ENCODE measurements around the gene RGMB.

The RGMB gene

DNA sequence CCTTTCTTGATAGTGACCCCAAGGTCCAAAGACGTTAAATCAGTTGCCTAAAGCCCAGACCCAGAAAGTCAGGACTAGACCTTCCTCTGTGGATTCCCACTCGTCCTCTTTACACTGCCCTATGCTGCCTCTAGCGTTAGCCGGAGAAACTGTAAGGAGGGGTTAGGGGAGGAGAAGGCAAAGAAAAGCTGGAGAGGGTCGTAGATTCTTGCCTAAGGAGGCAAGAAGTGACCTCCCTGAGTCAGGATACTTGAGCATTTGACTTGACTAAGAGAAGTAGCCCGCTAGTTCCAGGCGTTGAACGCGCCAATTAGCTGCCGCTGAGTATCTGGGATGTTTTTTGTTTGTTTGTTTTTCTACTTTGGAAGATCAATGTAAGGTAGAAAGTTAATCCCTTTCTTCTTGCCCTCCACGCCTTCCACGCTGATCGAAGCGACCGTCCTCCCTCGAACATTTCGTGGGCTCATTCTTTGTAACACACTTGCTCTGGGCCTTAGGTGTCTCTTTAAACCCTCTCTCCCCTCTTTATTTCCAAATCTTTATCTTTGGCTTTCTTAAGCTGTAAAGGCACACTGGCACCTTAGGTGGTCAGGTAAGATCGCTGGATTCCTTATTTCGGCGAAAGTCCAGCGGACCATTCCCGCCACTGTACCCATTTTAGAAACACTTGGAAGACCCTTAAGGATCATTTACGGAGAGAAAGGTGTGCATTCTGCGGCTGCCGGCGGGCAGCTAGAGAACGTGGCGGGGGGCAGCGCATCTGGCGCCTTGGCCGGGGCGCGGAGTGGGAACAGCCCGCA is 5.1 kb upstream of the RGMB start:
- DNase-seq (ENCODE audit: low spot score), result peak; percentile 59

DNA sequence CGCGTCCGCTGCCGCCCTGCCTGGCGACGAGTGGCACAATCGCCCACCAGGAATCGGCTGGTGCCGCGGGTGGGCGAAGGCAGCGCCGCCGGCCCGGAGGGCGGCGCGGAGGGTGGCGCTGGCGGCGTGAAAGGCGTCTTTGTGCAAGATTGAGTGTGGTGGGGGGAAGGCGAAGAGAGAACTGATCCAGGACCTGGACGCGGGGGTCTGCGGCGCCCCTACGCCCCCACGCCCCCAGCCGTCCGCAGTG is 4.6 kb upstream of the RGMB start:
- no peak for DNase-seq (ENCODE audit: low spot score)

DNA sequence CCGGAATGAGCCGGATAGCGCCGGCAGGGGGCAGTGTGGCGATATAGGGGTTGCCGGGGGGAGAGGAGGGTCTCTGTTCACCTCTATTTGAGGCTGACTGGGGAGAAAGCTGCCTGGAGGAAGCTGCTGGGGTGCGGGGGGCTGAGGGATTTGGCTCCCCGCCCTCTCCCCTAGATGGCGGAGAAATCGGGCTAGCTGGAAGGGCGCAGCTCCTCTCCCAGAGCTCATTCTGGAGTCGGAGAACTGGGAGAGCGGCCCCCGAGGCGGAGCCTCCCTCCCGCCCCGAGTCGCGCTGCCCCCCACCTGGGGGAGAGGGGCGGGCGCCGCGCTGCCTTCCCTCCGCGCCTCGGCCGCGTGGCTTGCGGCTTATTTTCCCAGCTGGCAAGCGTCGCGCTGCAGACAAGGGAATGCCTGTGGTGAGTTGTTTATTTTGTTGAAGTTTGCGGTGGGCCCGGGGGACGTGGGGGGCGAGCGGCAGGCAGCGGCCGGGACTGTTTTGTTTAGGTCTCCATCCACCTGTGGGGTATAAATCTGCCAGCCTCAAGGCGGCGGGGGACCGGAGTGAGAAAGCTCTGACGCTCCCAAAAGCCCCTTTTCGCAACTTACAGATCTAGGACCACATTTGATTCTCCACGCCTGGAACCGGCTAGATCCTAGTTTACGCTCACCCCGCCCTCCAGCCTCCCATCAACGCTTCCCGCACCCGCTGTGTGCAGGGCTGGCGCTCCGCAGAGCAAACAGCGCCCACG is 4.1 kb upstream of the RGMB start:
- no peak for DNase-seq (ENCODE audit: low spot score)

DNA sequence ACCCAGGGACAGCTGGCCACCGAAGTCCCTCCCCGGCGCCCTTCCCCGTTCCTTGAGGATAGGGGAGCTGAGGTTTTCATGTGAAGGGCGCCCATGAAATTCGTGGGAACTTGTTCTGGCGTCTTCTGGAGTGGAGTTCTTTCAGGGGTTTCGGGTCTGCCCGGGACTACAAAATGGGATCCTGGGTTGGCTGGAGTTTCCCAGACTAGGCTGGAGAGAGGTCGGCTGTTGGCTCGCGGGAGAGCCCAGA is 3.6 kb upstream of the RGMB start:
- no peak for DNase-seq (ENCODE audit: low spot score)

DNA sequence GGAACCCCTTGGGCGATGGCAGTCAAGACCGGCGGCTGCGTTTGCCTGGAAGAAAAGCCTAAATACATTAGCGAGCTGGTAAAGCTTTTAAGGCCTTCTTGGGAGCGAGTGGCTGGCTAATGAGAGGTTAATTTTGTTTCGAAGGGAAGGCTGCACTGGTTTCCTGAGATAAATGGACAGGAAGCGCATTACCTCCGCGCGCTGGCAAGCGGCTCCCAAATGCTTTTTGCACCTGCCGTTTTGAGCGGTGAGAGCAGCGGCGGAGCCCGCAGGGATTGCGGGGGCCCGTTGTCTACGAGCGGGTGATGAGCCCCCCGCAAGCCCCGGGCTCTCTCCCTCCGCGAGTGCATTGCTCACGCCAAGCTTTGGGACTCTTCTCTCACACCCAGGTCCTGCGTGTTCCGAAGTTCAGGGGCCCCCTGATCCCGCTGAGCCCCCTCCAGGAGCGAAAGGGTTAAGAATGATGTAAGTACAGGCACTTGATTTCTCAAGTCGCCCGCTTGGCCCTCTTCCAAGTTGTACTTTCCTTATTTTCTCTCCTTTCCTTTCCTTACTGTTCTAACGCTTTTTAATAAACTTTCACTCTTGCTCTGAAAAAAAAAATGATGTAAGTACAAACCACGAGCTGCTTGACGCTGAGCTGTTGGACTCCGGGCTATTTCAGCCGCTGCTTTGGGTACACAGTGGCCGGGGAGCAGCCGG is 3.1 kb upstream of the RGMB start:
- DNase-seq (ENCODE audit: low spot score), result peak; percentile 36

DNA sequence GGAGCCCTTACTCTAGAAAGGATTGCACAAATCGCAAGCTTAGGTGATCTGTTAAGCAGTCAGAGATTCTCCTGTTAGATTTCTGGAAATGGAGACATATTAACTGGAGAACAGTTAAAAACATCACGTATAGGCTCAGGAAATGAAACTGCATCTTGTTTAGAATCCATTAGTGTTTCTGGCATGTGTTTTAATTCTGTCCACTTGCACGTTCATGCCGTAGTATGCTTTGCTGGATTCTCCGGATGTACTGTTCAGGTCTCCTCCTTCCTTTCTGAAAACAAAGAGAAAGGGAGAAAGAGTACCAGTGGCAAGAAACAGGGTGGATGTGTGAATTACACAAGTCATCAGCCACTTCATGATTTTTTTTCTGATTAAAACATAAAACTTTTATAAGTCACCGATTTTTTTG is 2.5 kb upstream of the RGMB start:
- DNase-seq (ENCODE audit: low spot score), result no peak

DNA sequence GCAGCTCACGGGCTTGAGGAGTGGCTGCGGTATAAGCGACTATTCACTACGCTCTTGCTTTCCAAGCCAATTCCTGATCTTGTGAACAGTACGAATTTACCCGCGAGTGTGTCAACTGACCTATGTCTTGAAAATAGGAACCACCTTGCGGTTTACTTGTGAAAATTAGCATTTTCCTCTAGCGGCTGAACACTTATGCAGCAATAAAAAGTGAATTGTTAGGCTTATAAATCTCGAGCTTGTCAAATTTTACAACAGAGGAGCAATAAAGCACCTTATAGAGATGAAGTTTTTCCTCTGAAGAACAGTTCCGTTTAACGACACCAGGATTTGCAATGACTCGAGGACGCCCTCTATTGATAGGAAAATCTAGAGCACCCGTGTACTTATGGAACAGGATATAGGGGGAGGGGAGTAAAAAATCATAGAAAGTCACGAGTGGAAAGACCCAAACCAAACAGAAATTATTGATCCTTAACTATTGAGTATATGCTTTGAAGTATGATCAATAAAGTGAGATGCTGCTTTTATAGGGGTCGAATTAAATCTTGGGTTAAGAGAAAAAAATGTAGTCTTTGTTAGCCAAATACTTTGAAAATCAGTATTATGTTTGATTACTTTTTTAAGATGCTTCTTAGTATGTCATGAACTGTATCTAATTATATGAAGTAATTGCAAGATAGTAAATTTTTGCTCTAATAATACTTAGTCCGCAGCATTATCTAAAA is 1.9 kb upstream of the RGMB start:
- peak; percentile 89 for DNase-seq (ENCODE audit: low spot score)

DNA sequence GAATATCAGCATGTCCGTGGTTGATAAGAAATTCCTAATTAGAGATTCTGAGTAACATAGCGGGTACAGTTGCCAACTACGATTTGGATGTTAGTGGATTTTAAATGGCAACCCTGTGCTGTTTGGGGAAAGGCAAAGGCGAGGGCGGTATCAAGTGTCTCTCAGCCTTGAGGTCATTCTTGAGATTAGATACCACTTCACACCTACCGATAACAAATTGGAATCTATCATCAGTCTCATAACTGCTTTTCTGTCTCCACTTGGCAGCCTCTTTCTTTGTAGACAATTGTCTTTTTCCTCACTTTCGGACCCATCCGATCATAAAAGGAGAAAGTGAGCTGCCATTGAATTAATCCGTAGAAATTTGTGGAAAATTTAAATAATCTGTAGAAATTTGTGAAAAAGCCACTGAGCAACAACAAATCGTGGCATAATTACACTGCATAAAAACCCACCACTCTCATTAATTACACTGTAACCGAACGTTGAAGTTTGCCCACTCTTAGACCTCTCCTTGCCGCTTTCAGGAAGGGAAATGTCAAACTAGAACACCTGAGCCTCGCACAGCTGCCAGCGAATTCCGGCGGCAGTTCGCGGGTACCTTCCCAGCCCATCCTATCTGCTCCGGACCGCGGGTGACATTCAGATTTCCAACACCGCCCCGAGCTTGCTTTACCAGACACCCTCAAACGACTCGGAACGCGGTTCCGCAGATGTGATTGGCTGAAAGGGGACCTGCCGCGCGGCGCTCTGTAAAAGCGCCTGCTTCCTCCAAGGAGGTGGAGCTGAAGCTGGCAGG is 849 bp upstream of the RGMB start:
- no peak for DNase-seq (ENCODE audit: low spot score)

DNA sequence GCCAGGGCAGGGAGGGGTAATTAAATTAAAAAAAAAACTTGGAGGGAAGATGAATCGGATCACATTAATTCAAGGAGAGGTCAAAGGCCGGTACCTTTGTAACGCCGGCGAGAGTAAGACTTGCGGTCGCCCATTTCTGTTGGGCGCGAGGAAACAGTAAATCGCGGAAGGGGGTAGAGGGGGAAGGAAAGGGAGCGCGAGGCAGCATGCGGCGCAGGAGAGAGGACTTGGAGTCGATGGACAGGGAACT is 324 bp upstream of the RGMB start:
- DNase-seq (ENCODE audit: low spot score), result no peak

DNA sequence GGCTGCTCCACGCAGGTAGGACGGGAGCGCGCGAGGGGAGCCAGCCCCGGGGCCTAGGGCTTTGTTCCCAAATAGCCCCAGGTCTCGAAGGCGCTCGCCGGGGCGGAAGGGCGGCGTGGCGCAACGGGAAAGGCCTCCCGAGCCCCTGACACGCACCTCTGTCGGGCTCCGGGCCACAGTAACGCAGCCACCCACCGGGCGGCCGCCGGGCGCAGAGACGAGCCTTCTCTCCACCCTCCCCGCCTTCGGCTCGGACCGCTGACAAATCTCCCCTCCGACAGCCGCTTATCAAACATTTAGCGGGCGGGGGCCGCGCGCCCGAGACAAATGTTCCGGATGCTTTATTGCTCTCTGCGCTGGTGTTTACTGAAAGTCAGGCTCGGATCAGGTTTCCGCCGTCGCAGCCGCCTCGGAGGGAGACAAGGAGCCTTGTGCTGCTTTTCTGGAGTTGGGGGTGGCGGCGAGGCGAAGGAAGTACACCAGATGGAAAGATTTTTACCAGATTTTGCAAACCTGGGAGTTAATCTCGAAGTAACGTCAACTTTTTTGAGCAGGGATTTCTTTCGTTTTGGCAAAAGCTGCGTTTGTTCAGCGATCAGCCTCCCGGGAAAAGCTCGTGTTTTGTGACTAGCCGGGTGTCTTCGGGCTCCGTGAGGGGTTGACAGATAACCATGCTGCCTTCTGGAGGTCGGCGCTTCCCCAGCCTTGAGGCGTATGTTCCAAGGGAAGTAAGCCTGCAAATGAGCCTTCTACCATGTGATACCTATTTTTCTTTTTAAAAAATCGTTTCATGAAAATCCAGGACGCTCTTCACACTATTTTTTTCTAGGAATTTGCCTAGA is 950 bp downstream of the RGMB start:
- peak; percentile 54 for DNase-seq (ENCODE audit: low spot score)

DNA sequence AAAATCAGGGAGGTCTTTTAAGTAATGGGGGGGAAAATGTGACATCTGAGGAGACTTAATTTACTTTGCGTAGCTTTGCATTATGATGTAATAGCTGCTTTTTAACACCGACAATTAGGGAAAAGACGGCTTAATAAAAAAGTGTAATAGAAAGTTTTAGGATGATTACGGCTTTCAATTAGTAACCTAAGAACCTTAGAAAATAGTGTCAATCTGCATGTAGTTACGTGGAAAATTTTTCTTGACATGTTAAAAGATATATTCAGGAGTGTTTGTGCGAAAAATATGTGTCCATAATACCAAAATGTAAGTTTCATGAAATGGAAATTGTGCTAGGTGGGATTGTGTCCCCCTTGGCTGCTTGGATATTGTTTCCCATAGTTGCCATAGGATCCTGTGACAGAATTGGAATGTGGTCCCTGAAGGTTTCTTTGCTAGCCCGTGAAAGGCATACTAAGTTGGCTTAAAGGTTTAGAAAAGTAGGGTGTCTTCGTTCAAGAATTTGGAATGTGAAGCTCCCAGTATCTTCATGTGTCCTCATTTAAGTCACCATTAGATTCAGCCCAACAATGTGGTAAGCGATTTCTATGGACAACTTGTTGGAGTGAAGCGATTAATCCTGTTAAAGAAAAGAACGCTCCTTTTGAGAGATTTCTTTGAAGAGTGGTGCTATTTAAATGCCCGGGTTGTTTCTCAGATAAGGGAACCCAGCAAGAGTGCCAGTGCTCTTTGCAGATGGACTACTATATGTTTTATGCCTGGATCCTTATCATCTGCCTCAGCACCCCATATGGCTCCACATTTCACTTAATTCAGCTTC is 2.0 kb downstream of the RGMB start:
- DNase-seq (ENCODE audit: low spot score), result no peak

DNA sequence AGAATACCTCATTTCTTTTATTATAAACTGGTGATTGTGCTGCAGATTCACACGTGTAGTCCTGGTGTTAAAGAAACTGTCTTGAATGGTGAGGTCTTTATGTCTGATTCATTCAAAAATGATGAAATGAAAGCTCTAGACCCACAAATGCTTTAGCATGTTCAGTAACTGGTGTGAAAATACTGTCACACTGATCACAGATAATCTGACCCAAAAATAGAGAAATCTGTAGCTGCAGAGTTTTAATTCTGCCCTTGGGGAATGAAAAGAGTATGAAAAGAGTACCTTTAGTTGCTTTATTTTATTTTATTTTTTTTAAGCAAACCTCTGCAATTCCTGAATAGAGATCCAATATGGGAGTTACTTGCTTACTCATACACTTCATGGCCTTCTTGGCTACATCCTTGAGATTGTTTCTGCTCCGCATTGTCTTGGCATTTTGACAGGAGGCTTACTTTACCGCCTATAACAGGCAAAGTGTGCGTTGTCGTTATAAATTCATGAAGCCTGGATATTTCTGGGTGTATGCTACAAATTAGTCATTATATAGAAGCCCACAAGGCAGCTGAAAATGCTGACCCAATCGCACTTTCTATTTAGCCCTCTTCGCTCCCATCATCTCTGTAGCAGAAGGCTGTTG is 2.7 kb downstream of the RGMB start:
- no peak for DNase-seq (ENCODE audit: low spot score)

DNA sequence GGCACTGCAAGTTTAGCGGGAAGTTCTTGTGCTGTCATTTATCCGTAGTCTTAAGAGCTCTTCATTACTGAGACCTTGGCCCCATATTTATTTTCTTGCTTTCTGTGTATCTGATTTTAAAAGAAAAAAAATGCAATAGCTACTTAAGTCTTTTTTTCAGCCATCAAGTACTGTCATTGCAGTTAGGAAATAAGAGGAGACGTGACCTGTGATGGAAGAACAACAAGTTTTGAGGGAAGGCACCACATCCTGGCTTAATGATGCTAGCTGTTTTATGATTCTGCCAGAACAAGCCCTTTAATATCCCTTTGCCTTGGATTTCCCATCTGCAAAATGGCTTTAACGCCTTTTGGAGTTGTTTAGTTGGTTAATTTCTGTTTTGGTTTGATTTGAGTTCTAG is 3.8 kb downstream of the RGMB start:
- no peak for DNase-seq (ENCODE audit: low spot score)

DNA sequence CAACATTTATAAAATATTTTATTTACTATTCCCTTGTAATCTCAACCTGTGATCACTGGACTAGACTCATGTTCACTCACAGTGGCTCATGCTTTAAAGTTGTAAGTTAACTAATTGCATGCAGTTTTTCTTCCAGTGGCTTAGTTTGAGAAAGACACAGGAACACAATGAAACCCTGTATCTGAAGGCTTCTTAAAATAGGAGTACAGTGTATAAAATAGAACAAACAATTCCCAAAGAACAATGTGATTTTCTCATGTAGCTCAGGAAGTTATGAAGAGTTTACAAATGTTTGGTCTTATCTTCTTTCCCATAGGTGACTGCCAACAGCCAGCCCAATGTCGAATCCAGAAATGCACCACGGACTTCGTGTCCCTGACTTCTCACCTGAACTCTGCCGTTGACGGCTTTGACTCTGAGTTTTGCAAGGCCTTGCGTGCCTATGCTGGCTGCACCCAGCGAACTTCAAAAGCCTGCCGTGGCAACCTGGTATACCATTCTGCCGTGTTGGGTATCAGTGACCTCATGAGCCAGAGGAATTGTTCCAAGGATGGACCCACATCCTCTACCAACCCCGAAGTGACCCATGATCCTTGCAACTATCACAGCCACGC is 5.9 kb downstream of the RGMB start:
- DNase-seq (ENCODE audit: low spot score), result no peak

DNA sequence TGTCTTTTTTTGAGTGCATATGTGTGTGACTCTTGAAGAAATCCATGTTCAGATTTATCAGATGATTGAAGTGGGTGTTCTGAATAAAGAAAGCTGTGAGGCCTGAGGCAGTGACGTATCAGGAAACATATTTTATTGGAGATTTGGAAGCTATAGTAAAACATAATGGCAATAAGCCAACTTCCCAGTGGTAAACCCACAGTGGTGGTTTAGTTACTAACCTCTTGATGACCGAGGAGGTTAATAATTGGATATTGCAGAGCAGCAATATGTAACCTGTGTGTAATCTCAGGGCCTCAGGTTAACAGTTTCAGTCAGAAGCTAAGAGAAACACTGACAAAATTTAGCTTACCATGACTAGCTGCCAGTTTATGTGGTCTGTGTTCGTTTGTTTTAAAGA is 6.9 kb downstream of the RGMB start:
- DNase-seq (ENCODE audit: low spot score), result no peak

DNA sequence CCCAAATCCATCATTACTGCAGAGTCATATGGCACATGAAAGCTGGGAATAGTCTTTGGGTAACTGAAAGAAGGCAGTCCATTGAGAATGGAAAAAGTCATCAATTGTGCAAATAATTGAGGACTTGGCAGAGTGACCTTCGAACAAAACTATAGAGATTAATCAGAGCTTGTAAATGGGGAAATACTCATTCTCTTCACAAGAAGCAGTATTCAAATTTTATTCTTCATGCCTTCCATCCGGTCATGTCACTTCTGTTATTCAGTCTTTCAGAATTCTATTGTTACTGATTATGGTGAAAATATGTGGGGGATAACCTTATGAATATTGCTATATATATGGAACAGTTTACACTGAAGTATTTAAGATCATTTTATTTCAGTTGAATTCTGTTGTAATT is 8.1 kb downstream of the RGMB start:
- no peak for DNase-seq (ENCODE audit: low spot score)

DNA sequence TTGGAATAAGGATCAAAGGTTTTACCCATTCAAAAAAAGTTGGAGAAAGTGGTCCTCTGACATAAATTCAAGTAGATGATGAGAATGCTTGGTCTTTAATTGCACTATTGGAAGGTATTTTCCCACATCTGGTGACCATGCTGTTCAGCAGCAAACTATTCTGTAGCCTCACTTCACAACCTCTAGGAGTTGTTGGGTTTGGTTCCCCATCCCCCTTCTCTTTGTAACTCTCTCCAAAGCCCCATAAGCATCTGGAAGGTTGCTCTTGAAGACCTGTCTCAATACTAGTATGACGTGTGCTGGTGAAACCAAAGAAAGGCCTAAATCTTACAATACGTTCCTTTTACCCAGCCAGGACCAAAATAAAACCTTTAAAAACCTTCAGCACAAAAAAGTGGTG is 8.5 kb downstream of the RGMB start:
- no peak for DNase-seq (ENCODE audit: low spot score)

DNA sequence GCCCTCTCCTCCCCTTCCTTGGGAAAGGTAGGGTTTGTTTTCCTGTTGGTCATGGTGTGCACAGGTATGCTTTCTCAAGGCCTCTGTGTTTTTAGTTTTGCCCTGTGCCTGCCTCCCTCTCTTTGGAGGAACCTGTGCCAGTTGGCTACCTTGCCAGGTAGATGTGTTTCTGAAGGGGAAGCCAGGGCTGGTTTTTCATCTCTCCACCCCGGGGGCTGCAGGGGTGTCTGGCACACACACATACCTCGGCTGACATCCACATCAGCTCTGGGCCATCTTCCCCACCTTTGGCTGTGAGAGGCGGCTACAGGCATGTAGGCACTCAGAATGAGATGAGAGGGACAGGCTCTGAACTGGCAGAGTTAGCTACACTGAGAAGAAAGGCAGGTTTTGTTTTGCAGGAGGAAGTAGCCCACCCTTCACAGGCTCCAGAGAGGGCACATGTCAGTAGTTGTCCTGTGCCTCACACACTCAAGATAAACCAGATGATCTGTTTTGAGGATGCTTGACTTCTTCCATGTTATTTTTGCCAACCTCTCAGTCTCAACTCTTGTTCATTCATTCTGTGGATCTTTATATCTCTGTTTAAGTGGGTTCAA is 9.7 kb downstream of the RGMB start:
- no peak for DNase-seq (ENCODE audit: low spot score)

DNA sequence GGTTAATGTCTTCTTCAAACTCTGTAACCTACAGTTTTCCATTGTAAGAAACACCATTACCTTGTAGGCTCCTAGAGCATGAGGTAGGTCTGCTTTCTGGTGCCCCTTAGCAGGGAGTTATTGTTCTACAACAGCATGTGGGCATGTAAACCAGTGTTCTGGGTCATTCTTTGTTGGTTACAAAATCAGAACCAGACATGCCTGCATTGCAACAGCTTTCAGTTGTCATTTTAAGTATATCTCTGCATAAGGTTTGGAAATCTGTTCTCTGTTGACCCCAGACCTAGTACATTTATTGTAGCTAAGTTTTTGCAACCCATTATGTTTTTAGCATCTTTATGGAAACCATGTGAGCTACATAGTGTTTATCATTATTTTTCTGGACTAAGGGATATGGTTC is 10.9 kb downstream of the RGMB start:
- no peak for DNase-seq (ENCODE audit: low spot score)
